Natural killer cell (primary cell): ENCODE results near the gene GJA9. TPM values are rescaled to one million over a fixed set of nuclear protein-coding genes. Genes with fewer than 3 reads are reported as not detected.

Experiments used
- ATAC-seq, 3 donors: fragments of 150-1000 bp in 2 of 3; fragments of 200-7000 bp in 1 of 3; cut with Tn5 transposase; 1 replicate in 1 of 3; 2 replicates in 2 of 3; pipeline ENCODE4 v1.10.0; 2021; ENCODE audit warnings: mild to moderate bottlenecking in 2 of 3, moderate library complexity in 2 of 3
- DNase-seq, 2 donors: peaks; one replicate each; pipeline versions ENCODE4 v3.0.0 to v3.0.0-alpha.2; 2013 to 2021; ENCODE audit warnings: mixed read lengths in 1 of 2
- H3K27ac ChIP-seq: one replicate; pipeline ENCODE4 v1.5.1; 2013; ENCODE audit warnings: mild to moderate bottlenecking, low read length
- H3K27me3 ChIP-seq: one replicate; pipeline ENCODE4 v1.6.1; 2013; ENCODE audit warnings: low read length; ENCODE audit not compliant: control insufficient read depth, insufficient read depth
- H3K36me3 ChIP-seq: one replicate; pipeline ENCODE4 v1.6.1; 2013; ENCODE audit warnings: low read length; ENCODE audit not compliant: control insufficient read depth, insufficient read depth
- H3K4me1 ChIP-seq: one replicate; pipeline ENCODE4 v1.6.1; 2013; ENCODE audit warnings: low read length; ENCODE audit not compliant: control insufficient read depth, insufficient read depth
- H3K4me3 ChIP-seq: one replicate; pipeline ENCODE4 v1.5.1; 2013; ENCODE audit warnings: low read length
- H3K9me3 ChIP-seq: one replicate; pipeline ENCODE4 v1.6.1; 2013; ENCODE audit warnings: low read length; ENCODE audit not compliant: control insufficient read depth, insufficient read depth
- H3K27ac Mint-ChIP-seq, 2 donors: one replicate each; pipeline ENCODE4 v1.8.0; 2022; ENCODE audit warnings: mild to moderate bottlenecking in 2 of 2, mixed read lengths in 2 of 2, moderate library complexity in 1 of 2
- H3K27me3 Mint-ChIP-seq, 2 donors: one replicate each; pipeline ENCODE4 v1.8.0; 2022; ENCODE audit warnings: low read depth in 2 of 2, mixed read lengths in 2 of 2
- H3K36me3 Mint-ChIP-seq: one replicate; pipeline ENCODE4 v1.8.0; 2022; ENCODE audit warnings: mixed read lengths
- H3K4me1 Mint-ChIP-seq, 2 donors: one replicate each; pipeline ENCODE4 v1.8.0; 2022; ENCODE audit warnings: mixed read lengths in 2 of 2
- H3K4me3 Mint-ChIP-seq: one replicate; pipeline ENCODE4 v1.8.0; 2022; ENCODE audit warnings: mild to moderate bottlenecking, moderate library complexity, mixed read lengths
- H3K9me3 Mint-ChIP-seq, 2 donors: one replicate each; pipeline ENCODE4 v1.8.0; 2022; ENCODE audit warnings: mixed read lengths in 2 of 2
- WGBS: methylation state at CpG from one replicate; pipeline ENCODE4 v1.1.7; 2013; ENCODE audit warnings: missing lambda C conversion rate; ENCODE audit not compliant: insufficient coverage; 5-methylcytosine and 5-hydroxymethylcytosine counted together
- intact Hi-C: fragments of 100-400 bp; cut with micrococcal nuclease; formaldehyde crosslinking; loops from one replicate; pipeline ENCODE4 v1.14.2; 2022
- total RNA-seq, 4 donors: library from RNA; stranded (reverse); fragments of 120-200 nt in 1 of 4; gene quantifications; one replicate each; pipeline versions ENCODE4 v1.2.3 to v1.2.4, GENCODE V29; 2013 to 2022
- TF ChIP-seq, protein P1 (sequence below): fragments of 200-600 bp; IDR thresholded peaks from one replicate; pipeline ENCODE4 v1.8.0; 2022; ENCODE audit warnings: antibody characterized with exemption

The GJA9 gene
- total RNA-seq, 3 donors from 2014 or later (not counting 1 experiment from before 2014, with no cell fraction given): not detected

DNA sequence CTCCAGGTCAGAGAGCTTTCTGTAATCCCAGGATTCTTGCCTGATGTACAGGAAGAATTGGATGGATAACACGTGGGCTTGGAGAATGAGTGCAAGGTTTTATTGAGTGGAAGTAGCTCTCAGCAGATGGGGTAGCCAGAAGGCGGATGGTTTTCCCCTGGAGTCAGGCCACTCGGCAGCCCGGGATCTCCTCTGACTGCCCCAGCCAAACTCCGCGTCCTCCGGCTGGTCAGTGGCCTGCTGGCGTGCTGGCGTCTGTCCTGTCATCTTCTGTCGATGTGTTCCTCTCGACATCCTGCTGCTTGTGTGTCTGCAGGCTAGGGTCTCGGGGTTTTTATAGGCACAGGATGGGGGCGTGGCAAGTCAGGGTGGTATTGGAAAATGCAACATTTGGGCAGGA is 27.4 kb upstream of the GJA9 start:
- Histone ChIP-seq H3K27ac (no peak overlapping the region), H3K36me3 (no peaks in the 10 kb centered on the region), H3K4me3 (no peak overlapping the region), H3K9me3 (no peaks in the 10 kb centered on the region), H3K4me1 (no peaks in the 10 kb centered on the region), H3K27me3 (no peaks in the 10 kb centered on the region)
- ATAC-seq: no peak
- Mint-ChIP-seq H3K4me1 (no peaks in the 10 kb centered on the region), H3K4me3 (no peak overlapping the region), H3K27me3 (no peaks in the 10 kb centered on the region), H3K9me3 (peaks cover 0 to 3% of the 10 kb centered on the region in 2 donors), H3K36me3 (no peaks in the 10 kb centered on the region), H3K27ac (no peak overlapping the region)
- DNase-seq: no peak
- WGBS: 92% methylated on average over 13 of the region's 13 CpGs
- intact Hi-C loops: no loop called here
- TF ChIP-seq, protein P1, sequence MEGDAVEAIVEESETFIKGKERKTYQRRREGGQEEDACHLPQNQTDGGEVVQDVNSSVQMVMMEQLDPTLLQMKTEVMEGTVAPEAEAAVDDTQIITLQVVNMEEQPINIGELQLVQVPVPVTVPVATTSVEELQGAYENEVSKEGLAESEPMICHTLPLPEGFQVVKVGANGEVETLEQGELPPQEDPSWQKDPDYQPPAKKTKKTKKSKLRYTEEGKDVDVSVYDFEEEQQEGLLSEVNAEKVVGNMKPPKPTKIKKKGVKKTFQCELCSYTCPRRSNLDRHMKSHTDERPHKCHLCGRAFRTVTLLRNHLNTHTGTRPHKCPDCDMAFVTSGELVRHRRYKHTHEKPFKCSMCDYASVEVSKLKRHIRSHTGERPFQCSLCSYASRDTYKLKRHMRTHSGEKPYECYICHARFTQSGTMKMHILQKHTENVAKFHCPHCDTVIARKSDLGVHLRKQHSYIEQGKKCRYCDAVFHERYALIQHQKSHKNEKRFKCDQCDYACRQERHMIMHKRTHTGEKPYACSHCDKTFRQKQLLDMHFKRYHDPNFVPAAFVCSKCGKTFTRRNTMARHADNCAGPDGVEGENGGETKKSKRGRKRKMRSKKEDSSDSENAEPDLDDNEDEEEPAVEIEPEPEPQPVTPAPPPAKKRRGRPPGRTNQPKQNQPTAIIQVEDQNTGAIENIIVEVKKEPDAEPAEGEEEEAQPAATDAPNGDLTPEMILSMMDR: no peak

DNA sequence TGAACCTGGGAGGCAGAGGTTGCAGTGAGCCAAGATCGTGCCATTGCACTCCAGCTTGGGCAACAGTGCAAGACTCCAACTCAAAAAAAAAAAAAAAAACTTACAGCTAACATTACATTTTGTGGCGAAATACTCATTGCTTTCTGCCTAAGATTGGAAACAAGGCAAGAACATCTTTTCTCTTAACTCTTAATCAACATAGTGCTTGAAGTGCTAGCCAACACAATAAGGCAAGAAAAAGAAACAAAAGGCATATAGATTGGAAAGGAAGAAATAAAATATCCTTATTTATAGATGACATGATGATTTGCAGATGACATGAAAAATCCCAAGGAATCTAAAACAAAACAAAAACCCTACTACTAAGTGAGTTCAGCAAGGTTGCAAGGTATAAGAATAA is 24.6 kb upstream of the GJA9 start:
- ATAC-seq (no peak), DNase-seq (no peak)
- TF ChIP-seq, protein P1: no peak
- intact Hi-C loops: no loop called here
- WGBS: 80% methylated on average over 1 of the region's 2 CpGs
- Mint-ChIP-seq H3K9me3 (peaks cover 0 to 3% of the 10 kb centered on the region in 2 donors), H3K27ac (no peak overlapping the region), H3K27me3 (no peaks in the 10 kb centered on the region), H3K4me1 (no peaks in the 10 kb centered on the region), H3K4me3 (no peak overlapping the region), H3K36me3 (no peaks in the 10 kb centered on the region)
- no peaks in the 10 kb centered on the region for H3K4me1 ChIP-seq
- H3K4me3 ChIP-seq: no peak overlapping the region
- H3K27ac ChIP-seq: no peak overlapping the region
- no peaks in the 10 kb centered on the region for H3K36me3 ChIP-seq
- H3K27me3 ChIP-seq: no peaks in the 10 kb centered on the region
- no peaks in the 10 kb centered on the region for H3K9me3 ChIP-seq

DNA sequence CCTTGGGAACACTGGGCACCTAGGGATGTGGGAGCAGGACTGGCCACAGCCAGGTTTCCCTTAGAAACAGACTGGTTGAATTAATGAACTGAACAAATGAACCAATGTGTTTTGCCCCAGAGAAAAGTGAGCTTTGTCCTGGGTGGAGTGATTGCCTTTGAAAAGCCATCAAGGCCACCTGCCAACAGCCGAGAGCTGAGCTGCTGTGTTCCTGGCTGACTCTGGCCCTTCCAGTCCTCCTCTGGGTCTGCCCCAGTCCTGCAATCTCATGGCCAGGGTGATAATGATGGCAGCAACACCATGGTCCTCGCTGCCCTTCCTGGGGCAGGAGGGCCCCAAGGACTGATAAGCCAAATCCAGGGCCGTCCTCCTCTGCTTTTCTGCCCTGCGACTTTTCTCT is 18.2 kb upstream of the GJA9 start:
- WGBS: 94% methylated on average over 4 of the region's 4 CpGs
- H3K36me3 Mint-ChIP-seq: no peaks in the 10 kb centered on the region
- ATAC-seq: no peak
- no peak overlapping the region for H3K4me3 Mint-ChIP-seq
- TF ChIP-seq, protein P1: no peak
- Histone ChIP-seq H3K4me3 (no peak overlapping the region), H3K27ac (no peak overlapping the region), H3K36me3 (no peaks in the 10 kb centered on the region), H3K27me3 (no peaks in the 10 kb centered on the region), H3K4me1 (no peaks in the 10 kb centered on the region), H3K9me3 (no peaks in the 10 kb centered on the region)
- no peak overlapping the region for H3K27ac Mint-ChIP-seq
- H3K4me1 Mint-ChIP-seq: no peaks in the 10 kb centered on the region
- intact Hi-C loops: no loop called here
- no peaks in the 10 kb centered on the region for H3K9me3 Mint-ChIP-seq
- DNase-seq: no peak
- no peaks in the 10 kb centered on the region for H3K27me3 Mint-ChIP-seq

DNA sequence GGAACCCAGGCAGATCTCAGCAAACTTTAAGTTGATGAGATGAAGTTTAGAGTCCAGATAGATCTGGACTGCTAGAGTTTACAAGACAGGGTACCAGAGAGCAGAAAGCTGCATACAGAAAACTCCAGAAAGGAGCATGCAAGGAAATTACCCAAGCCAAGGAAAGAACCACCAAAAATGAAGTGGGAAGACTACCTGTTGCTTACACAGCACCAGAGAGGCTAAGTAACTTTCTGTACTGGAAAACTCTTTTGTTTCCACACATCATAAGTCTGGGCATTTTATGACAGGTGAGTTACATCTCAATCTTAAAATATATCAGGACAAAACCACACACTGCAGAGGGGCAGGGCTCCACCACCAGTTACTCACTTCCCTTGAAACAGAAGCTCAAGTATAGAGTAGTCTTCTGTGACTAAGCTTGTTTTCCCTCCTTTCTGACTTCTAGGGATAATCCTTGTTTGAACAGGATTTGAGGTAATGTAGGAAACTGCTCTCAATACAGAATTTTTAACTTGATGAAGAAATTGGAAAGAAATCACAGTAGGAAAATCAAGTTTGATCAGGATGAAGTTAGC is 17.4 kb upstream of the GJA9 start:
- intact Hi-C loops: no loop called here
- no peaks in the 10 kb centered on the region for H3K36me3 ChIP-seq
- H3K27me3 ChIP-seq: no peaks in the 10 kb centered on the region
- H3K9me3 ChIP-seq: no peaks in the 10 kb centered on the region
- Mint-ChIP-seq H3K4me3 (no peak overlapping the region), H3K9me3 (no peaks in the 10 kb centered on the region), H3K27ac (no peak overlapping the region), H3K27me3 (no peaks in the 10 kb centered on the region), H3K4me1 (no peaks in the 10 kb centered on the region), H3K36me3 (no peaks in the 10 kb centered on the region)
- ATAC-seq (no peak), DNase-seq (no peak)
- H3K4me1 ChIP-seq: no peaks in the 10 kb centered on the region
- H3K27ac ChIP-seq: no peak overlapping the region
- TF ChIP-seq, protein P1: no peak
- H3K4me3 ChIP-seq: no peak overlapping the region
